ENCODE results near the gene PLEKHG2. TPM values are rescaled to one million over a fixed set of nuclear protein-coding genes. Genes with fewer than 3 reads are reported as not detected.
"Not testable (repeated sequence)": the region's sequence is repeated elsewhere in the genome, so short reads cannot be mapped to it uniquely, and the experiment has no call there.

PLEKHG2 gene
- total and polyA plus RNA-seq, 2 experiments from 2014 or later: 25.3 to 34.0 TPM

DNA sequence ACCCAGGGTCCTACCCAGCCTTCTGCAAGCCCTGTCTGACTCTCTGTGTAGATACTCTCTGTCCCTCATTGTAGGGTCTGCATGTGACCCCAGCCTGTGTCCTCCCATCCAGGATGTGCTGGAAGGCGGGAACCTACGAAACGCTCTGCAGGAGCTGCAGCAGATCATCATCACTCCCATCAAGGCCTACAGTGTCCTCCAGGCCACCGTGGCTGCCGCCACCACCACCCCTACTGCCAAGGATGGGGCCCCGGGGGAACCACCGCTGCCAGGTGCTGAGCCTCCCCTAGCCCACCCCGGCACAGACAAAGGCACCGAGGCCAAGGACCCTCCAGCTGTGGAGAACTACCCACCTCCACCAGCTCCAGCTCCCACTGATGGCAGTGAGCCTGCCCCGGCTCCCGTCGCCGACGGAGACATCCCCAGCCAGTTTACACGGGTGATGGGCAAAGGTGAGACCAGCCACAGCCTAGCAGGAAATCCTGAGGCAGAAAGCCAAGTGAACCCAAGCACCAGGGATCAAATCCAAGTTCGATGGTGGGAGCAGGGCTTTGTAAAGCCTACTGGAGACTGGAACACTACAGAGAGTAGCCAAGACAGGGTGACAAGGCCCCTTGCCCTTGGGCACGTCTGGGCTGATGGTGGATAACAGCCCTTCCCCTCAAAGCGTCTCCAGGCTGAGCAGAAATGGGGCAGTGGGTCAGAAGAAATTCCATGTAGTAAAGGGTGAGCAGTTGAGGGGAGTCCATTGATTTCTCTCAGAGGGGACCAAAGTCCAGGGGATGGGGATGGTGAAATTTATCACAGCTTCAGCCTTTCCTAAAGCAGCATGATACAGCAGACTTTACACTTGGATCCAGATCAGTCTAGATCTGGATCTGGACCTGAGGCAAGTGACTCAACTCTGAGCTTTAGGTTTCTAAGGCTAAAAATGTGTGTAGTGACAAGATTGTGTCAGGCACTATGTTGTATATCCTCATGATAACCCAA lies 34.8 kb upstream of the PLEKHG2 start:
- Histone ChIP-seq H3K27me3 (no peaks in the 10 kb centered on the region), H3K9me2 (replicated peaks; ENCODE audit: insufficient read depth) (no peaks in the 10 kb centered on the region), H3K79me2 (no peaks in the 10 kb centered on the region), H2AFZ (no peak overlapping the region), H3K4me1 (ENCODE audit: insufficient read depth) (no peaks in the 10 kb centered on the region), H3K4me3 (no peak overlapping the region), H3K27ac (no peak overlapping the region), H3K9me3 (ENCODE audit: low read depth) (no peaks in the 10 kb centered on the region), H3K4me2 (no peak overlapping the region), H3K36me3 (replicated peaks; ENCODE audit: insufficient read depth, low read depth) (no peaks in the 10 kb centered on the region), H4K20me1 (ENCODE audit: insufficient read depth, poor library complexity, severe bottlenecking) (no peaks in the 10 kb centered on the region)
- WGBS (ENCODE audit: low lambda C conversion rate, missing lambda C conversion rate): 97% methylated on average over 18 of the region's 18 CpGs
- no peak for DNase-seq (ENCODE audit: low spot score)
- TF ChIP-seq, protein P1, sequence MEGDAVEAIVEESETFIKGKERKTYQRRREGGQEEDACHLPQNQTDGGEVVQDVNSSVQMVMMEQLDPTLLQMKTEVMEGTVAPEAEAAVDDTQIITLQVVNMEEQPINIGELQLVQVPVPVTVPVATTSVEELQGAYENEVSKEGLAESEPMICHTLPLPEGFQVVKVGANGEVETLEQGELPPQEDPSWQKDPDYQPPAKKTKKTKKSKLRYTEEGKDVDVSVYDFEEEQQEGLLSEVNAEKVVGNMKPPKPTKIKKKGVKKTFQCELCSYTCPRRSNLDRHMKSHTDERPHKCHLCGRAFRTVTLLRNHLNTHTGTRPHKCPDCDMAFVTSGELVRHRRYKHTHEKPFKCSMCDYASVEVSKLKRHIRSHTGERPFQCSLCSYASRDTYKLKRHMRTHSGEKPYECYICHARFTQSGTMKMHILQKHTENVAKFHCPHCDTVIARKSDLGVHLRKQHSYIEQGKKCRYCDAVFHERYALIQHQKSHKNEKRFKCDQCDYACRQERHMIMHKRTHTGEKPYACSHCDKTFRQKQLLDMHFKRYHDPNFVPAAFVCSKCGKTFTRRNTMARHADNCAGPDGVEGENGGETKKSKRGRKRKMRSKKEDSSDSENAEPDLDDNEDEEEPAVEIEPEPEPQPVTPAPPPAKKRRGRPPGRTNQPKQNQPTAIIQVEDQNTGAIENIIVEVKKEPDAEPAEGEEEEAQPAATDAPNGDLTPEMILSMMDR (IDR thresholded peaks at IDR 0.05; ENCODE audit: poor library complexity): no peak
- no peak for TF ChIP-seq EZH2phosphoT487 (IDR thresholded peaks at IDR 0.05; ENCODE audit: low read depth, severe bottlenecking, unreplicated experiment)

DNA sequence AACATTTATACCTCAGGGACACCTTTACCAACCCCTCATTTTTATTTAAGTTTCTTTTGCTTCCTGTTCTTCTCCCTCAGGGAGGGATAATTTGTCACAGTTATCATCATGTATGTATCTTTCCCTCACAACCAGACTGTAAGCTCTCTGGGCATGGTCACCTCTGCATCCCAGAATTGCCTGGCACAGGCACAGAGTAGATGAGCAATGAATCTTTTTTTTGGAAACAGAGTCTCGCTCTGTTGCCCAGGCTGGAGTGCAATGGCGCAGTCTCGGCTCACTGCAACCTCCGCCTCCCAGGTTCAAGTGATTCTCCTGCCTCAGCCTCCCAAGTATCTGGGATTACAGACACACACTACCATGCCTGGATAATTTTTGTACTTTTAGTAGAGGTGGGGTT lies 33.1 kb upstream of the PLEKHG2 start:
- DNase-seq (ENCODE audit: low spot score); H3K27ac ChIP-seq; H3K27me3 ChIP-seq; H2AFZ ChIP-seq; H3K79me2 ChIP-seq; H3K4me3 ChIP-seq; H3K9me3 ChIP-seq (ENCODE audit: low read depth); H4K20me1 ChIP-seq (ENCODE audit: insufficient read depth, poor library complexity, severe bottlenecking); H3K36me3 ChIP-seq (replicated peaks; ENCODE audit: insufficient read depth, low read depth); H3K4me2 ChIP-seq; H3K9me2 ChIP-seq (replicated peaks; ENCODE audit: insufficient read depth); H3K4me1 ChIP-seq (ENCODE audit: insufficient read depth): not testable (repeated sequence)
- 100% methylated on average over 4 of the region's 4 CpGs for WGBS (ENCODE audit: low lambda C conversion rate, missing lambda C conversion rate)

DNA sequence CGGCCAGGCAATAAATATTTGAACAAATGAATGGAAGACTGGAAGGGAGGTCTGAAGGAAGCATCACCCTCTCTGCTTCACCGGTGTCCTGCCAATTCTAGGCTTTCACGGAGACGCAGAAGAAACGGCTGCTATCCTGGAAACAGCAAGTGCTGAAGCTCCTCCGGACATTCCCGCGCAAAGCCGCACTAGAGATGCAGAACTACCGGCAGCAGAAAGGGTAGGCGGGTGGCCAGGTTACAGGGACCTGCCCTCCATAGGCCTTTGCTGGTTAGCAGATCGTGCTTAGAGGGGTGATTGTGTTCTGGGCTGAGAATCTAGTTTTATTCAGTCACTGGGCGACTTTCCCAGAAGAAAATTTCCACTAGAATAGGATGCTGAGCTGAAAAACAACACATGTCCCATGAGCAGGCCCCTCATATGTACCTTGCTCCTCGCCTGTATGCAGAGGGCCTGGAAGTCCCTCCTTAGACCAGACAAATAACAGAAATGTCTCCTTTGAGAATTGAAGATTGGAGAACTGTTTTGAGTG lies 32.5 kb upstream of the PLEKHG2 start:
- no peaks in the 10 kb centered on the region for H4K20me1 ChIP-seq (ENCODE audit: insufficient read depth, poor library complexity, severe bottlenecking)
- H3K4me1 ChIP-seq (ENCODE audit: insufficient read depth): no peaks in the 10 kb centered on the region
- H3K9me3 ChIP-seq (ENCODE audit: low read depth): no peaks in the 10 kb centered on the region
- H3K9me2 ChIP-seq (replicated peaks; ENCODE audit: insufficient read depth): no peaks in the 10 kb centered on the region
- H3K27ac ChIP-seq: no peak overlapping the region
- H3K4me2 ChIP-seq: no peak overlapping the region
- H3K4me3 ChIP-seq: no peak overlapping the region
- no peaks in the 10 kb centered on the region for H3K79me2 ChIP-seq
- H3K27me3 ChIP-seq: no peaks in the 10 kb centered on the region
- WGBS (ENCODE audit: low lambda C conversion rate, missing lambda C conversion rate): 99% methylated on average over 14 of the region's 14 CpGs
- no peaks in the 10 kb centered on the region for H3K36me3 ChIP-seq (replicated peaks; ENCODE audit: insufficient read depth, low read depth)
- TF ChIP-seq, protein P1 (IDR thresholded peaks at IDR 0.05; ENCODE audit: poor library complexity): no peak
- no peak for TF ChIP-seq EZH2phosphoT487 (IDR thresholded peaks at IDR 0.05; ENCODE audit: low read depth, severe bottlenecking, unreplicated experiment)
- no peak for TF ChIP-seq EZH2 (IDR thresholded peaks at IDR 0.05; ENCODE audit: borderline replicate concordance)
- no peak for DNase-seq (ENCODE audit: low spot score)
- no peak overlapping the region for H2AFZ ChIP-seq
